SU-DHL-6 (cell line): ENCODE data around the gene GFM2.

Experiments used
- H2AFZ ChIP-seq: fragments of 200-600 bp; sonication (generic); 2 replicates; pipeline ENCODE4 v1.6.1; 2014; ENCODE audit warnings: low read depth, mild to moderate bottlenecking, moderate library complexity, mixed read lengths, antibody characterized with exemption, low read length; ENCODE audit not compliant: severe bottlenecking
- H3F3A ChIP-seq: fragments of 200-600 bp; shearing (Covaris generic); 2 replicates; pipeline ENCODE4 v1.6.0; 2016; ENCODE audit warnings: antibody characterized with exemption, mild to moderate bottlenecking; ENCODE audit not compliant: insufficient read depth
- H3K27ac ChIP-seq: fragments of 200-600 bp; sonication (generic); 2 replicates; pipeline ENCODE4 v1.5.1; 2016; ENCODE audit warnings: low read depth, mild to moderate bottlenecking, low read length, moderate library complexity, mixed read lengths
- H3K27me3 ChIP-seq: fragments of 200-600 bp; sonication (generic), shearing (Covaris generic); 2 replicates; pipeline ENCODE4 v1.6.0; 2014; ENCODE audit warnings: mild to moderate bottlenecking, low read length
- H3K36me3 ChIP-seq: fragments of 200-600 bp; sonication (generic); 2 replicates; pipeline ENCODE4 v1.6.1; 2014; ENCODE audit warnings: mild to moderate bottlenecking, low read length, mixed read lengths
- H3K4me2 ChIP-seq: fragments of 300-600, 200-600 bp; shearing (Covaris generic), sonication (generic); 2 replicates; pipeline ENCODE4 v1.6.0; 2014; ENCODE audit warnings: low read length, low read depth, mild to moderate bottlenecking; ENCODE audit not compliant: poor library complexity, severe bottlenecking
- H3K4me3 ChIP-seq: fragments of 200-600 bp; sonication (generic); 2 replicates; pipeline ENCODE4 v1.5.1; 2014; ENCODE audit warnings: antibody characterized with exemption, low read length, mild to moderate bottlenecking, mixed read lengths; ENCODE audit not compliant: insufficient read depth, poor library complexity, severe bottlenecking
- H3K79me2 ChIP-seq: fragments of 200-600 bp; sonication (generic); 2 replicates; pipeline ENCODE4 v1.6.1; 2014; ENCODE audit warnings: mild to moderate bottlenecking, low read length, moderate library complexity; ENCODE audit not compliant: insufficient read depth
- H3K9ac ChIP-seq: fragments of 200-600 bp; sonication (generic); 2 replicates; pipeline ENCODE4 v1.7.0; 2014; ENCODE audit warnings: mild to moderate bottlenecking, low read length
- H3K9me2 ChIP-seq: fragments of 200-600 bp; sonication (generic); replicated peaks from 2 replicates; pipeline ENCODE4 v1.6.1; 2014; ENCODE audit warnings: low read length; ENCODE audit not compliant: insufficient read depth
- H3K9me3 ChIP-seq: fragments of 200-600 bp; sonication (generic); 2 replicates; pipeline ENCODE4 v1.6.1; 2014; ENCODE audit warnings: low read length, mixed read lengths; ENCODE audit not compliant: insufficient read depth
- H4K20me1 ChIP-seq: fragments of 200-600 bp; sonication (generic); 2 replicates; pipeline ENCODE4 v1.6.1; 2014; ENCODE audit warnings: low read depth, mild to moderate bottlenecking, antibody characterized with exemption, low read length, moderate library complexity, mixed read lengths
- CTCF ChIP-seq: fragments of 200-600 bp; sonication (generic); IDR thresholded peaks from one replicate; pipeline ENCODE4 v1.5.1; 2017; ENCODE audit warnings: antibody characterized with exemption, mild to moderate bottlenecking, low read length, moderate library complexity; ENCODE audit not compliant: insufficient read depth, poor library complexity, severe bottlenecking
- EZH2phosphoT487 ChIP-seq: fragments of 200-600 bp; sonication (generic), shearing (Covaris generic); conservative IDR thresholded peaks from 2 replicates; pipeline ENCODE4 v1.6.1; 2018; ENCODE audit warnings: mild to moderate bottlenecking, antibody characterized with exemption, low read length, moderate library complexity, mixed read lengths

GFM2 gene, protein sequence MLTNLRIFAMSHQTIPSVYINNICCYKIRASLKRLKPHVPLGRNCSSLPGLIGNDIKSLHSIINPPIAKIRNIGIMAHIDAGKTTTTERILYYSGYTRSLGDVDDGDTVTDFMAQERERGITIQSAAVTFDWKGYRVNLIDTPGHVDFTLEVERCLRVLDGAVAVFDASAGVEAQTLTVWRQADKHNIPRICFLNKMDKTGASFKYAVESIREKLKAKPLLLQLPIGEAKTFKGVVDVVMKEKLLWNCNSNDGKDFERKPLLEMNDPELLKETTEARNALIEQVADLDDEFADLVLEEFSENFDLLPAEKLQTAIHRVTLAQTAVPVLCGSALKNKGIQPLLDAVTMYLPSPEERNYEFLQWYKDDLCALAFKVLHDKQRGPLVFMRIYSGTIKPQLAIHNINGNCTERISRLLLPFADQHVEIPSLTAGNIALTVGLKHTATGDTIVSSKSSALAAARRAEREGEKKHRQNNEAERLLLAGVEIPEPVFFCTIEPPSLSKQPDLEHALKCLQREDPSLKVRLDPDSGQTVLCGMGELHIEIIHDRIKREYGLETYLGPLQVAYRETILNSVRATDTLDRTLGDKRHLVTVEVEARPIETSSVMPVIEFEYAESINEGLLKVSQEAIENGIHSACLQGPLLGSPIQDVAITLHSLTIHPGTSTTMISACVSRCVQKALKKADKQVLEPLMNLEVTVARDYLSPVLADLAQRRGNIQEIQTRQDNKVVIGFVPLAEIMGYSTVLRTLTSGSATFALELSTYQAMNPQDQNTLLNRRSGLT

DNA sequence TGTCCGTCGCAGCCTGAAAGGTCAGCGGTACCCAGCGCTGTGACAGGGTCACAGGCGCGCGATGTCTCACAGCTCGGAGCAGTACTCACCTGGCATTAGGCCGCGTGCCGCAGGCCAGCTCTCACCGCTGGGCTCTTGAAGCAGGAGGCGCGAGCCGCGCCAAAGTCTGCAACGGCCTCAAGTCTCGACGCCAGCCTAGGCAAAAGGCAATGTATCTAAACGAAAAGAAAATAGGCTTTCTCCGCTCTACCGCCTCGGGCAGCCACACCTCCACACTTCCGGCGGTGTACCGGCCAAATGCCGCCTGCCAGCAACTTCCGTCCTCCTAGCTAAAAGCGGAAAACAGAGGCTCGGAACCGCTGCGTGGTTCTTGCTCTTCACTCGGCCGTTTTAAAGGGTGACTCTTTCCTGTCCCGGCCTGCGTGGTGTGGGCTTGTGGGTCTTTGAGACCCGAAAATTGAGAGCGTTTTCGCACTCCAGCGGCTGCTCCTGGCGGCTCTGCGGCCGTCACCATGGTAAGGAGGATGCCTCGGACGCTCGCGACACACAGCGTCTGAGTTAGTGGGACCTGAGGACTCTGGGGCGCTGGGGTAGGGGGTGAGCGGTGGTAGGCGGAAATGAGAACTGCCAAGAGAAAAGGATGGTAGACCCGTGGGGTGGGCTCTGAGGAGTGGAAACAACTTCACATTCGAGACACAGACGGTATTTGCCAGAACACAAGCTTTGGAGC lies at the start of gene GFM2, which contains the start of gene NSA2:
GFM2 (minus strand) TSS at position 269 of the 730 bp plus-strand sequence. CDS start 3,375 bp downstream, outside the sequence.
NSA2 (plus strand) TSS at position 401 of the 730 bp plus-strand sequence; CDS start at position 513, 112 bp downstream.
- H3K9me2 ChIP-seq: no peaks in the 10 kb centered on the region
- peak within 1 kb of the TSS; percentile 77 for H3K4me2 ChIP-seq
- no peaks in the 10 kb centered on the region for H3F3A ChIP-seq
- peaks cover 30% of the 10 kb centered on the region; the same call in 1 of the 2 replicates for H3K36me3 ChIP-seq
- H3K27me3 ChIP-seq: no peaks in the 10 kb centered on the region
- H3K9me3 ChIP-seq: no peaks in the 10 kb centered on the region
- H3K27ac ChIP-seq: peak within 1 kb of the TSS; percentile 69
- peak within 1 kb of the TSS; percentile 80 for H3K9ac ChIP-seq
- H4K20me1 ChIP-seq: peaks cover 5% of the 10 kb centered on the region; the same call in 1 of the 2 replicates
- H2AFZ ChIP-seq: peak within 1 kb of the TSS; percentile 95
- peak within 1 kb of the TSS; percentile 96 for H3K4me3 ChIP-seq
- H3K79me2 ChIP-seq: peaks cover 43% of the 10 kb centered on the region
- TF ChIP-seq EZH2phosphoT487 (no peak), CTCF (no peak)

GRCh38 chr5:74810915-74811314 lies 44.0 kb upstream of the GFM2 start:
- H3K4me3 ChIP-seq: no peak overlapping the region
- TF ChIP-seq CTCF (no peak), EZH2phosphoT487 (no peak)
- no peaks in the 10 kb centered on the region for H3K79me2 ChIP-seq

DNA sequence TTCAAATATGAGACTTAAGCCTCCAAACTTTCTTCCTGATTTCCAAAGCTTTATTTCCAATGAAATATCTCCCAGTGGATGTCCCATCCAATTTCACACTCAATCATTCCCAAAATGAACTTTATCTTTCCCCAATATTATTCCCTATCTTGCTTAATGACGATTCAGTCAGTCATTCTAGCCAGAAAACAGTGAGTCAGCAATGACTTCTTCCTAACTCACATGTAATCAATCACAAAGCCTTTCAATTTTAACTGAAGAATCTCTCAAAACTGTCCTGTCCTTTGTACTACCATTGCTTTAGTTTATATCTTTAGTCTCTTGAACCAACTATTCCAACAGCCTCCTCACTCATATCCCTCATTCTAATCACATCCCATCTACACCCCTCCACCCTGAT lies 35.0 kb upstream of the GFM2 start:
- H4K20me1 ChIP-seq: no peaks in the 10 kb centered on the region
- no peaks in the 10 kb centered on the region for H3F3A ChIP-seq
- no peak overlapping the region for H3K9ac ChIP-seq
- no peaks in the 10 kb centered on the region for H3K36me3 ChIP-seq
- TF ChIP-seq CTCF (no peak), EZH2phosphoT487 (no peak)
- H3K79me2 ChIP-seq: no peaks in the 10 kb centered on the region
- no peak overlapping the region for H2AFZ ChIP-seq
- H3K27me3 ChIP-seq: no peaks in the 10 kb centered on the region
- H3K27ac ChIP-seq: no peak overlapping the region
- no peaks in the 10 kb centered on the region for H3K9me3 ChIP-seq
- no peak overlapping the region for H3K4me3 ChIP-seq
- no peaks in the 10 kb centered on the region for H3K9me2 ChIP-seq
- H3K4me2 ChIP-seq: no peak overlapping the region

More at GRCh38 chr5:74810915-74811314, 44.0 kb upstream of the GFM2 start:
- no peaks in the 10 kb centered on the region for H3K9me2 ChIP-seq
- H3K36me3 ChIP-seq: no peaks in the 10 kb centered on the region
- no peaks in the 10 kb centered on the region for H3F3A ChIP-seq
- no peak overlapping the region for H3K27ac ChIP-seq
- H3K27me3 ChIP-seq: no peaks in the 10 kb centered on the region
- no peak overlapping the region for H3K4me2 ChIP-seq
- no peak overlapping the region for H3K9ac ChIP-seq
- H2AFZ ChIP-seq: no peak overlapping the region
- H4K20me1 ChIP-seq: no peaks in the 10 kb centered on the region
- H3K9me3 ChIP-seq: no peaks in the 10 kb centered on the region
